ENCODE results near the gene OR51B5. TPM values are rescaled to one million over a fixed set of nuclear protein-coding genes. Genes with fewer than 3 reads are reported as not detected.
A peak's percentile ranks its signal among the peaks of the same experiment; 100 is the strongest.

The OR51B5 gene
- polyA plus RNA-seq, 1 of the 3 experiments (the other 2 are of a cell fraction) = 0.15 TPM

- no peak for TF ChIP-seq USF2 (IDR thresholded peaks at IDR 0.05; ENCODE audit: borderline replicate concordance, low read depth, low read length)
Observed at GRCh38 chr11:5380740-5381342, 37.5 kb upstream of the OR51B5 start (continued).

GRCh38 chr11:5369789-5370188 is 26.5 kb upstream of the OR51B5 start:
- H2AFZ ChIP-seq (ENCODE audit: low read depth) = no peak overlapping the region
- H3K9ac ChIP-seq = no peak overlapping the region
- peaks cover 0 to 15% of the 10 kb centered on the region in 2 experiments; a peak in 1 of 4 replicates for H3K4me1 ChIP-seq (ENCODE audit: control insufficient read depth in 1 of 2, insufficient read depth in 2 of 2, low read depth in 1 of 2, low read length in 1 of 2)
- no peaks in the 10 kb centered on the region for H3K9me2 ChIP-seq
- H3K4me2 ChIP-seq = no peak overlapping the region
- TF ChIP-seq FOXJ3 (CRISPR knock-in tag; IDR thresholded peaks at IDR 0.05) = no peak
- TF ChIP-seq EZH2phosphoT487 (IDR thresholded peaks at IDR 0.05; ENCODE audit: borderline replicate concordance, low read depth) = no peak
- no peak for TF ChIP-seq MXI1 (IDR thresholded peaks at IDR 0.05; ENCODE audit: low read depth, low read length)
- TF ChIP-seq YY1 (IDR thresholded peaks at IDR 0.05; ENCODE audit: low read depth) = no peak
- peak; percentile 39 for TF ChIP-seq SMC3 (IDR thresholded peaks at IDR 0.05; ENCODE audit: low read depth, low read length)
- TF ChIP-seq FOSL2 (IDR thresholded peaks at IDR 0.05; ENCODE audit: borderline replicate concordance, low read depth) = no peak
- no peak for TF ChIP-seq IRF3 (IDR thresholded peaks at IDR 0.05; ENCODE audit: low read depth, low read length)
- TF ChIP-seq PBX3 (IDR thresholded peaks at IDR 0.05) = no peak
- no peak for TF ChIP-seq ZBTB33 (IDR thresholded peaks at IDR 0.05; ENCODE audit: borderline replicate concordance, low read depth)
- no peak for TF ChIP-seq ELF1 (IDR thresholded peaks at IDR 0.05)
- TF ChIP-seq GATA2 (CRISPR knock-in tag; IDR thresholded peaks at IDR 0.05) = no peak
- no peak for TF ChIP-seq RCOR1 (IDR thresholded peaks at IDR 0.05; ENCODE audit: low read length)
- TF ChIP-seq FOXM1 (IDR thresholded peaks at IDR 0.05; ENCODE audit: low read depth) = no peak
- no peak for TF ChIP-seq POLR2AphosphoS5 (IDR thresholded peaks at IDR 0.05; ENCODE audit: low read depth, low read length)
- peak; percentile 48 for TF ChIP-seq RAD21 (IDR thresholded peaks at IDR 0.05; ENCODE audit: low read length)
- peak; percentile 60 for TF ChIP-seq CTCF (IDR thresholded peaks at IDR 0.05)
- TF ChIP-seq USF1 (IDR thresholded peaks at IDR 0.05; ENCODE audit: borderline replicate concordance, low read depth) = no peak
- no peak for TF ChIP-seq MAX (IDR thresholded peaks at IDR 0.05; ENCODE audit: low read depth)
- H3F3A ChIP-seq (replicated peaks; ENCODE audit: insufficient read depth) = peaks cover 22% of the 10 kb centered on the region
- CTCF ChIA-PET = no interaction called here
- peak; percentile 1 for DNase-seq
- H3K9me3 ChIP-seq = peaks cover 4% of the 10 kb centered on the region; the same call in 1 of the 2 replicates
- H3K79me2 ChIP-seq (ENCODE audit: insufficient read depth) = no peaks in the 10 kb centered on the region
- no peaks in the 10 kb centered on the region for H3K36me3 ChIP-seq (replicated peaks in 1 of 2; ENCODE audit: control insufficient read depth in 1 of 2, insufficient read depth in 2 of 2, low read length in 1 of 2)
- H3K27me3 ChIP-seq (ENCODE audit: insufficient read depth) = no peaks in the 10 kb centered on the region
- POLR2A ChIA-PET = no interaction called here
- no peaks in the 10 kb centered on the region for H4K20me1 ChIP-seq (ENCODE audit: insufficient read depth)
- H3K27ac ChIP-seq (ENCODE audit: low read depth in 2 of 2, low read length in 1 of 2) = no peak overlapping the region
- H3K4me3 ChIP-seq (ENCODE audit: low read depth in 2 of 2, low read length in 1 of 2) = peak overlapping the region in 1 of 2 experiments; percentile 6; a peak in 1 of 4 replicates

Data from SK-N-SH (cell line).